A172 (cell line): ENCODE measurements around the gene METTL6. TPM values are rescaled to one million over a fixed set of nuclear protein-coding genes. Genes with fewer than 3 reads are reported as not detected.
"Not testable (repeated sequence)": the region's sequence is repeated elsewhere in the genome, so short reads cannot be mapped to it uniquely, and the experiment has no call there.

ENCODE experiments used
- DNase-seq: peaks from one replicate; pipeline ENCODE4 v3.0.0-alpha.2; 2015; ENCODE audit warnings: low spot score
- total RNA-seq: library from RNA; depleted of rRNA; stranded (reverse); fragments of >200 nt; shearing (Covaris generic); gene quantifications from 2 replicates; pipeline ENCODE4 v1.2.3, GENCODE V29; 2014

Gene METTL6
- total RNA-seq, 1 experiment from 2014 or later = 48.8 TPM

- DNase-seq = no peak
Observed at GRCh38 chr3:15450438-15451215, 23.3 kb upstream of the METTL6 start.

DNA sequence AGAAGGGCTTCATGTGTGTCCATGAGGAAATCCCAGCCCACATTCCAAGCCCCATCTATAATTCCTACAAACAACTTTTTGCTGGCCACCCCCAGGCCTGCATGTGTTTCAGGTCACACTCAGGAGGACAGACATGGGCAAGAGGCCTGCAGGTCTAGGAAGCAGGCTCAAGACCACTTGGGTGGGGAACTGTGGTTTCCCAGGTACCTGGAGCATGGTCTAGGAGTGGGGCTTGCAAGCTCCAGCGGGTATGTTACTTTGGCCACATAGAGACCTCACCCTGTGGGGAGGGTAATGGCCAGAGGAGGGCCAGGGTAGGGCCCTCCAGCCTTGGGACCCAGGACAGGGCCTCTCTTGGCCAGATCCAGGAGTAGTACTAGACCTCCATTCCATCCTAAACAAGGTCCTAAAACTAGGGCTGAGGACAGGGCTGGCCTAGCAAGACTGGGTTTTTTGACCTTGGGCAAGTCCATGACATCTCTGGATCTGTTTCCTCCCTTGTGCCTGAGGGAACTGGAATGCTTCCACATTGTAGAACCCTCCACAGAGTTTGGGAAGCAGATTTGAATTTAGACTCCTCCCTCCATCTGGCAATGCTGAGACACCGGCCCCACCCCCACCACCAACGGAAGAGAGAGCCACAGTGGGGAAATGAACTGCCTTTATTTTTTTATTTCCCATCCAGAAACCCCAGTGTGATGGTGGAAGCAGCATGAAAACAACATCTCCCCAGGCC lies 22.3 kb upstream of the METTL6 start:
- no peak for DNase-seq

GRCh38 chr3:15443826-15444524 lies 16.6 kb upstream of the METTL6 start:
- peak; percentile 22 for DNase-seq

GRCh38 chr3:15440891-15441290 lies 13.5 kb upstream of the METTL6 start:
- no peak for DNase-seq

- DNase-seq = no peak
Observed at GRCh38 chr3:15439476-15439875, 12.1 kb upstream of the METTL6 start.

DNA sequence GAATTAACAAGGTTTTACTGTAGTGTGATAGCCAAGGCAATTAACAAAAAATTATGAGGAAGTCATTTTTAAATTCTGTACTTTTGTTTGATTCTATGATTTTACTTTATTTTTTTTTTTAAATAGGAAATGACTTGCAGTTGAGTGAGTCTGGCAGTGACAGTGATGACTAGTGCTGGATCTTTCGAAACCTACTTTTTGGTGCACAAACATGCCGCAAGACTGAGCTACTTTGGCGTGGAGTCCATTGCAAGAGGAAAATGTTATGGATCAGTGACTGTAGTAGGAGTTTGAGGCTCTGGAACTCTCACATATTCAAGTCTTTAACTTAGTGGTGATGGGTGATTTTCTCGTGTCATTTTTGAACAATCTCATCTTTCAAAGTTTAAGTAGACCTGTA lies 11.6 kb upstream of the METTL6 start:
- no peak for DNase-seq

GRCh38 chr3:15436246-15436645 lies 8.9 kb upstream of the METTL6 start:
- no peak for DNase-seq

DNA sequence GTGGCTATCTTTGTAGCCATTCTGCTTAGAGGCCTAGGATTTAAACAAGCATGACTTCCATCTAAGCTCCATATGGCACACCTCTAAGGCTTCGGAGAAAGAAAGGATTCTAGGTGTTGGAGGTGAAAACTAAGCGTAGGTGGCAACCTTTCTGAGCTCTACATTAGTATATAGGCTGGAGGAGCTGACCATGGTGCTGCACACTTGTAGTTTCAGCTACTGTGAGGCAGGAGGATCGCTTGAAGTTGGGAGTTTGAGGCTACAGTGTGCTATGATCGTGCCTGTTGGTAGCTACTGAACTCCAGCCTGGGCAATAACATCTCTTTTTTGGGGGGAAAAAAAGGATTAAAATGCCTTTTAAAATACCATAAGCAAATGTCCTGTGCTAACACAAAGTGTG lies 7.4 kb upstream of the METTL6 start:
- no peak for DNase-seq

DNA sequence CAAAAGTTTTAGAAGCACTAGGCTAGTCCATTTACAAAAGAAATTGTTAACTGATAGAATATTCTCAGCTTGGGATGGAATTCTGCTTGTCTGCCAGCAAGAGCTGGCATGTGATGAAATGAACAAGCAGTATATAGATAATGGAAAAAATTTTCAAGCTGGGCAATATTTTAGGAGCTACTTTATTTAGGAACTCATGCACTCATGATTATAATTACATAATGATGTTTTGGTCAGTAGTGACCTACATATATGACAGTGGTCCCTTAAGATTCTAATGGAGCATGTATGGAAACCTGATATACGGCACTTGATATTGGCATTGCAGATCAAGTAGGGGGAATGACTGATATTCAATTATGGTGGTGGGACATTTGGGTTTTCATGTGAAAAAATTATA lies 6.2 kb upstream of the METTL6 start:
- DNase-seq = no peak

DNA sequence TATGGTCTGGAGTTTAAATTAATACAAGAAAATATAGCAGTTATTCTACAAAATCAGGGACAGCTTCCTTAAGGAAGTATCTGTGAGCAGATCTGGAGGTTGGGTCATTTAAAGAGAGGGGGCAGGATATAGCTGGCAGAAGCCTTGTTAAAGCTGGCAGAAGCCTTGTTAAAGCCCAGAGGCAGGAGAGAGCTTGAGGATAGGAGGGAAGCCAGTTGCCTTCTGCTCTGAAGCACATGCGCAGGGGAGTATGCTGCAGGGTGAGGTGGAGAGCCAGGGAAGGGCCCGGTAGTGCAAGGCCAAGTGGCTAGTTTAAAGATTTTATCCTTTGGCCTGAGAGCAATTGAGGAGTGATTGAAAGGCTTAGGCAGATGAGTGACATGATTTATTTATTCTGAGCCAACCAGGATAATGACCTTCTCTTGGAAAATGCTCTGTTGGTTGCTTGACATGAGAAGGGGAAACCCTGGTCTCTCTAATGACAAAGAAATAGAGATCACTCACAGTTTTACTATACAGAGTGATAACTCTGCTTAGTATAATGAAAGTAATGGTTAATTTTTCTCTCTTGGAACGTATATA lies 4.0 kb upstream of the METTL6 start:
- DNase-seq = no peak

DNA sequence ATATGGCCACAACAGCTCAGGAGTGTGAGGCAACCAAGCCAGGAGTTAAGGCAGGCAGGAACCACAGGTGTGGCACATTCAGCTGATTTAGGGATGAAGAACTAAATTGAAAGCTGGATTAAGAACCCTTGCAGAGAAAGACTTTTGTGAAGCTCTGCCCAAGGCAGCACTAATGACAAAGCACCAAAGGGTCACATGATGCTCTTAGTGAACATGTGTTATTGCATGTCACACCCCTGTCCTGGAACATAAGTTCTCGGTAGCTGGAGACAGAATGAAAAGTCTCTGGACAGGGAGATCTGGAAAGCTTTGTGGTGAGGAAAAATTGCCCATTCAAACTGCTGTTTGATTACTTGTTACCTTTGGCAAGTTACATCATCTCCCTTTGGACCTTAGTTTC lies 3.3 kb upstream of the METTL6 start:
- no peak for DNase-seq

- DNase-seq = no peak
Observed at GRCh38 chr3:15429080-15429479, 1.7 kb upstream of the METTL6 start.

GRCh38 chr3:15428539-15428938 lies 1.2 kb upstream of the METTL6 start:
- DNase-seq = peak; percentile 46

DNA sequence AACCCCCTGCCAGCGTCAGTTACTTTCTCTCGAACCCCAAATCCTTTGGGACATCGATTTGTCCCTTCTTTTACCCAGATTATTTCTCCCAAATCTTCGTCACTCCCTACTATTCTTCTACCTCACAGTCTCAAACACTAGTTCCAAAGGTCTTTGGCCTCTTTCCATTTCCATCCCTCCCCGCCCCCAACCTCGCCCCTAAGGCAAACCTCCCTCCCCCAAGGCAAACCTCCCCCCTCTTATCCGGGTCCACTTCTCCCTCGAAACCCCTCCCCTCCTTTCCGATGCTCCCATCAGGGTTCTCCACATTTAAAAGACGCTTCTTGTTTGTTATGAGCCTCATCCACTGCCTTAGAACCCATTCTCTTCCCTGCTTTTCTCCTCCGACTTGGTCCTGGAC lies 637 bp upstream of the METTL6 start:
- no peak for DNase-seq

DNA sequence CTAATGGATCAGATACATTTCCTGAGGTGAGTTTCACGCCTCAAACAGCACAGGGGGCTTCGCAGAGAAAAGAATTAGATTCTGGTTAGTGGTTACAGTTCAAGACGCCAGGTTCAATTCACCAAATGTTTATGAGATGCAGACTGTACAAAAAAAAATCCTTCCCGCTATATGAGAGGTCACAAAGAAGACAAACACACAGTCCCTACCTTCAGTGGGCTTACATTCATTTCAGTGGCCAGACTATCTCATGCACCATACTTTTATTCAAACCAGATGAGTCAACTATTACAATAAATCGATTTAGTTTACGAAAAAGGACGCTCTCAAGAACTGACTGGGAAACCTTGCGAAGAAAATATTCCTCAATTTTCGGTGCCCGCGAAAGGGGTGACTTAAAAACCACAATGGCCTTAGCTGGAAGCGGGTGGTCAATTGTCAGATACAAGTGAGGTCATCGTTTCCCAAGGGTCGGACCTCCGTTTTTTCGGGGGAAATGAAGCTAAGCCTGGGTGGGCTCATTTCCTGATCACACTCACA lies 695 bp downstream of the METTL6 start:
- DNase-seq = no peak

GRCh38 chr3:15420871-15421270 lies 6.5 kb downstream of the METTL6 start:
- peak; percentile 48 for DNase-seq

GRCh38 chr3:15410966-15411365 lies 16.4 kb downstream of the METTL6 start:
- not testable (repeated sequence) for DNase-seq

DNA sequence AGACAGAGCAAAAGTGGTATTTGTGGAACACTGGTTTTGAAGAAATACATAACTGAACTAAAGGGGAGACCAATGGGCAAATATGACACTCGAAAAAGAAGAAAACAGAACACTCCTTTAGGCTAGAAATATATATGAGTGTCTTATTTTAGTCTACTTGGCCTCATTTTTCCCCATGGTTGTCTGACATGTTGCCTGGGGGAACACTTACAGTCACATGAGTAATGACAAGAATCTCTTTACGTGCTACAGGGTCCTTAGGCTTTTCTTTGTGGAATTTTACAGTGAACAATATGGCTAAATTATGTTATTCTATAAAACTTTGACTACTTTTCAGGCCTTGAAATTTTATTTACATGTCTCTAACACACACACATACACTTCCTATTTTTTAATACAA lies 17.6 kb downstream of the METTL6 start:
- no peak for DNase-seq

- no peak for DNase-seq
Observed at GRCh38 chr3:15409239-15409638, 18.1 kb downstream of the METTL6 start.

DNA sequence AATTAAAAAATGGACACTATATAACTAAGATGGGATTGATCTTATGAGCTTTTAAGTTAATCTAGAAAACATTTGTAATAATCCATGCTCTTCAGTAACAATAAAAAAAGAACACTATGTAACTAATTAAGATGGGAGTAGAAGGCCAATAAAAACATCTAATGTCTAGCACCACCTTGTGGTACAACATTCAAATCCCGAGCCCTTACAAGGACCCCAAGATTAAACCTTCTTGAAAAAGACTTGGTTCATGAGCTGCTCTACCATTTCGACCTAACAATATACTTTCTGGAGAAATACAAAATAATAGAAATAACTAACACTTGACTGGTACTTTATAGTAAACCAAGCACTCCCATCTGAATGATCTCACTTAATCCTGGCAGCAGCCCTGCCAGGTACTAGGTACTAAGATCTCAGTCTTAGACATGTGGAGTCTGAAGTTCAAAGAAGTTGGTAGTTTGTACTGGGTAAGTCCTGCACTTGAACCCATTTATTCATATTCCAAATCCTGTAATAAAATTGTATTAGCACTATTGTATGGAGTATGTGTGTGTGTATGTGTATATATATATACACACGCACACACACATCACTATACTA lies 21.8 kb downstream of the METTL6 start:
- DNase-seq = peak; percentile 74

GRCh38 chr3:15404767-15405166 lies 22.6 kb downstream of the METTL6 start:
- DNase-seq = no peak

DNA sequence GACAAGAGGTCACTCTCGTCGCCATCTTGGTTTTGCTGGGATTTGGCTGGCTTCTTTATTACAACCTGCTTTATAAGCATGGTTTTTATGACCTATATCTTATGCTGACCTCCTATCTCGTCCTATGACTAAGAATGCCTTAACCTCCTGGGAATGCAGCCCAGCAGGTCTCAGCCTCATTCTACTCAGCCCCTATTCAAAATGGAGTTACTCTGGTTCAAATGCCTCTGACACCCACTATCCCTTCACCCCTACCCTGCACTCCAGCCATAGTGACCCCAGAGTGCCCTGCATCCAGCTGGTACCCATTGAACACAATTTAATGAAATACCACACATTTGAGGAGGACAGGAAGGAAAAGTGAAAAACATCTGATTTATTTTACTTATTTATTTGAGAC lies 23.4 kb downstream of the METTL6 start:
- DNase-seq = no peak
